ENCODE data around the gene MOCS3. TPM values are rescaled to one million over a fixed set of nuclear protein-coding genes. Genes with fewer than 3 reads are reported as not detected.

MOCS3 gene
- total and polyA plus RNA-seq, 9 donors: 3.0 to 5.6 (median 4.2) TPM

- WGBS, 3 donors: 8 to 12% (median 11%) methylated on average over 13 of the region's 13 CpGs
- H3K4me1 ChIP-seq (ENCODE audit: insufficient read depth): no peaks in the 10 kb centered on the region
- no peaks in the 10 kb centered on the region for H3K36me3 ChIP-seq
- H3K9me3 ChIP-seq: no peaks in the 10 kb centered on the region
- no peak for TF ChIP-seq EP300 (IDR thresholded peaks at IDR 0.05)
- peak; percentile 76 to 94 (median 76) for TF ChIP-seq CTCF (IDR thresholded peaks at IDR 0.05)
- intact Hi-C loops (cut with DNase I): loop anchor here (2.0 to 10.0 kb wide), 4 partner anchors 317 to 607 kb away; no protein-coding TSS in a partner anchor
- peak; percentile 54 to 72 (median 67) for DNase-seq
- H3K27ac ChIP-seq: no peak overlapping the region
- H3K4me3 ChIP-seq: no peak overlapping the region
- no peaks in the 10 kb centered on the region for H3K27me3 ChIP-seq
These were observed 29.0 kb downstream of the MOCS3 start for GRCh38 chr20:50987493-50988210.

- Histone ChIP-seq H3K27me3 (no peaks in the 10 kb centered on the region), H3K4me1 (ENCODE audit: insufficient read depth) (no peaks in the 10 kb centered on the region), H3K4me3 (no peak overlapping the region), H3K36me3 (no peaks in the 10 kb centered on the region), H3K27ac (no peak overlapping the region), H3K9me3 (no peaks in the 10 kb centered on the region)
- WGBS, 3 donors: 76 to 85% (median 83%) methylated on average over 3 of the region's 3 CpGs
- intact Hi-C loops (cut with DNase I): loop anchor here in 1 of 4 donors (5.0 kb wide), 1 partner anchor 321 kb away; no protein-coding TSS in a partner anchor
- DNase-seq: no peak
- TF ChIP-seq POLR2A (IDR thresholded peaks at IDR 0.05) (no peak), EP300 (IDR thresholded peaks at IDR 0.05) (no peak), CTCF (IDR thresholded peaks at IDR 0.05) (no peak)
These were observed 32.5 kb downstream of the MOCS3 start for GRCh38 chr20:50991076-50991475.

GRCh38 chr20:50992336-50992732 is 33.7 kb downstream of the MOCS3 start:
- Histone ChIP-seq H3K36me3 (no peaks in the 10 kb centered on the region), H3K4me1 (ENCODE audit: insufficient read depth) (no peaks in the 10 kb centered on the region), H3K9me3 (no peaks in the 10 kb centered on the region), H3K4me3 (no peak overlapping the region), H3K27me3 (no peaks in the 10 kb centered on the region), H3K27ac (no peak overlapping the region)
- 49 to 52% (median 51%) methylated on average over 4 of the region's 4 CpGs for WGBS, 3 donors
- TF ChIP-seq CTCF (IDR thresholded peaks at IDR 0.05) (no peak), POLR2A (IDR thresholded peaks at IDR 0.05) (no peak), EP300 (IDR thresholded peaks at IDR 0.05) (no peak)
- DNase-seq: no peak
- intact Hi-C loops (cut with DNase I): loop anchor here in 1 of 4 donors (5.0 kb wide), 1 partner anchor 320 kb away; no protein-coding TSS in a partner anchor

- H3K9me3 ChIP-seq: no peaks in the 10 kb centered on the region
- no peak for DNase-seq
- H3K36me3 ChIP-seq: no peaks in the 10 kb centered on the region
- no peaks in the 10 kb centered on the region for H3K27me3 ChIP-seq
- 33 to 42% (median 35%) methylated on average over 13 of the region's 13 CpGs for WGBS, 3 donors
- no peak overlapping the region for H3K4me3 ChIP-seq
- no peak overlapping the region for H3K27ac ChIP-seq
- intact Hi-C loops (cut with DNase I): loop anchor here in 1 of 4 donors (5.0 kb wide), 1 partner anchor 319 kb away; no protein-coding TSS in a partner anchor
- TF ChIP-seq EP300 (IDR thresholded peaks at IDR 0.05) (no peak), POLR2A (IDR thresholded peaks at IDR 0.05) (no peak), CTCF (IDR thresholded peaks at IDR 0.05) (no peak)
- no peaks in the 10 kb centered on the region for H3K4me1 ChIP-seq (ENCODE audit: insufficient read depth)
These were observed 34.3 kb downstream of the MOCS3 start for GRCh38 chr20:50992733-50993457.

Data from ovary (tissue), 9 donors.